Measurements from ENCODE around the gene B4GALT1. TPM values are rescaled to one million over a fixed set of nuclear protein-coding genes. Genes with fewer than 3 reads are reported as not detected.

The B4GALT1 gene
- total RNA-seq, 1 donor from 2014 or later, result 80.1 TPM

GRCh38 chr9:33124751-33125381 is 42.3 kb downstream of the B4GALT1 start:
- peaks cover 15% of the 10 kb centered on the region for H3K4me1 ChIP-seq
- no peak overlapping the region for H3K4me3 ChIP-seq
- no peak overlapping the region for H3K27ac ChIP-seq
- DNase-seq (no peak), ATAC-seq (no peak)
- peaks cover 39% of the 10 kb centered on the region for H3K36me3 ChIP-seq
- intact Hi-C loops (cut with DNase I), result no loop called here
- H3K27me3 ChIP-seq, result no peaks in the 10 kb centered on the region
- no peak for TF ChIP-seq CTCF (IDR thresholded peaks at IDR 0.05)
- no peaks in the 10 kb centered on the region for H3K9me3 ChIP-seq

GRCh38 chr9:33124046-33124445 is 43.1 kb downstream of the B4GALT1 start:
- intact Hi-C loops (cut with DNase I), result no loop called here
- DNase-seq, result no peak
- Histone ChIP-seq H3K9me3 (no peaks in the 10 kb centered on the region), H3K4me3 (no peak overlapping the region), H3K36me3 (peaks cover 44% of the 10 kb centered on the region), H3K27me3 (no peaks in the 10 kb centered on the region), H3K27ac (no peak overlapping the region), H3K4me1 (peaks cover 10% of the 10 kb centered on the region)
- no peak for ATAC-seq
- no peak for TF ChIP-seq CTCF (IDR thresholded peaks at IDR 0.05)

- no peak for TF ChIP-seq CTCF (IDR thresholded peaks at IDR 0.05)
- no peak for ATAC-seq
- H3K4me3 ChIP-seq, result no peak overlapping the region
- intact Hi-C loops (cut with DNase I), result no loop called here
- H3K36me3 ChIP-seq, result peaks cover 44% of the 10 kb centered on the region
- no peak for DNase-seq
- H3K4me1 ChIP-seq, result peaks cover 10% of the 10 kb centered on the region
- H3K27ac ChIP-seq, result no peak overlapping the region
- H3K9me3 ChIP-seq, result no peaks in the 10 kb centered on the region
- no peaks in the 10 kb centered on the region for H3K27me3 ChIP-seq
Measured at GRCh38 chr9:33123407-33124031, 43.6 kb downstream of the B4GALT1 start.

- no peak for TF ChIP-seq CTCF (IDR thresholded peaks at IDR 0.05)
- Histone ChIP-seq H3K9me3 (no peaks in the 10 kb centered on the region), H3K27me3 (no peaks in the 10 kb centered on the region), H3K4me1 (peaks cover 10% of the 10 kb centered on the region), H3K4me3 (no peak overlapping the region), H3K36me3 (peaks cover 39% of the 10 kb centered on the region), H3K27ac (no peak overlapping the region)
- ATAC-seq, result no peak
- no peak for DNase-seq
- intact Hi-C loops (cut with DNase I), result no loop called here
Measured at GRCh38 chr9:33120620-33121019, 46.5 kb downstream of the B4GALT1 start.

- TF ChIP-seq CTCF (IDR thresholded peaks at IDR 0.05), result no peak
- Histone ChIP-seq H3K4me1 (peaks cover 8% of the 10 kb centered on the region), H3K36me3 (peaks cover 62% of the 10 kb centered on the region), H3K27me3 (no peaks in the 10 kb centered on the region), H3K27ac (no peak overlapping the region), H3K4me3 (no peak overlapping the region), H3K9me3 (no peaks in the 10 kb centered on the region)
- DNase-seq, result no peak
- ATAC-seq, result peak; percentile 6
- intact Hi-C loops (cut with DNase I), result no loop called here
Measured at GRCh38 chr9:33117796-33118195, 49.3 kb downstream of the B4GALT1 start.
